WTC11 (cell line): Measurements from ENCODE around the gene STRN3. TPM values are rescaled to one million over a fixed set of nuclear protein-coding genes. Genes with fewer than 3 reads are reported as not detected.

Experiments
- ATAC-seq: fragments of 200-7000 bp; cut with Tn5 transposase; 2 replicates; pipeline ENCODE4 v1.10.0; 2021; ENCODE audit warnings: mild to moderate bottlenecking, moderate library complexity
- CTCF ChIA-PET: fragments of 300-600 bp; sonication (Branson Sonifier 250); formaldehyde crosslinking; loops from one replicate; lab custom pipeline; 2021; ENCODE audit warnings: antibody characterized with exemption; lab: Charles Lee
- POLR2A ChIA-PET: fragments of 350-600 bp; sonication (Branson Sonifier 250); formaldehyde crosslinking; loops from one replicate; lab custom pipeline; 2021; ENCODE audit warnings: antibody characterized with exemption; lab: Charles Lee
- DNase-seq: peaks from one replicate; pipeline ENCODE4 v3.0.0; 2021; ENCODE audit warnings: low spot score
- H3K27ac Mint-ChIP-seq: 2 replicates; pipeline ENCODE4 v1.8.0; 2021; ENCODE audit warnings: mixed read lengths
- H3K27me3 Mint-ChIP-seq: 2 replicates; pipeline ENCODE4 v1.8.0; 2021; ENCODE audit warnings: low read depth, mild to moderate bottlenecking, moderate library complexity, mixed read lengths
- H3K36me3 Mint-ChIP-seq: 2 replicates; pipeline ENCODE4 v1.8.0; 2021; ENCODE audit warnings: mixed read lengths
- H3K4me1 Mint-ChIP-seq: 2 replicates; pipeline ENCODE4 v1.8.0; 2022; ENCODE audit warnings: mixed read lengths
- H3K4me3 Mint-ChIP-seq: 2 replicates; pipeline ENCODE4 v1.8.0; 2021; ENCODE audit warnings: mild to moderate bottlenecking, moderate library complexity, mixed read lengths
- H3K9me3 Mint-ChIP-seq: 2 replicates; pipeline ENCODE4 v1.8.0; 2021; ENCODE audit warnings: mixed read lengths
- ATF1 ChIP-seq: sonication (generic); formaldehyde crosslinking; IDR thresholded peaks from 2 replicates; pipeline ENCODE4 v1.8.1; 2023; ENCODE audit warnings: mild to moderate bottlenecking, moderate library complexity, missing genetic modification reagents
- ATF2 ChIP-seq: sonication (generic); formaldehyde crosslinking; IDR thresholded peaks from 2 replicates; pipeline ENCODE4 v1.8.1; 2022; ENCODE audit warnings: low read depth, missing genetic modification reagents, borderline replicate concordance
- CREM ChIP-seq: sonication (generic); formaldehyde crosslinking; IDR thresholded peaks from 2 replicates; pipeline ENCODE4 v1.8.1; 2022; ENCODE audit warnings: mild to moderate bottlenecking, missing genetic modification reagents, moderate library complexity
- CTCF ChIP-seq: fragments of 200-600 bp; IDR thresholded peaks from 2 replicates; pipeline ENCODE4 v1.8.0; 2022; ENCODE audit warnings: antibody characterized with exemption
- E2F5 ChIP-seq: sonication (generic); formaldehyde crosslinking; IDR thresholded peaks from 2 replicates; pipeline ENCODE4 v1.8.1; 2022; ENCODE audit warnings: mild to moderate bottlenecking, moderate library complexity, missing genetic modification reagents
- ELF4 ChIP-seq: sonication (generic); formaldehyde crosslinking; IDR thresholded peaks from 2 replicates; pipeline ENCODE4 v1.8.1; 2022; ENCODE audit warnings: low read depth, mild to moderate bottlenecking, moderate library complexity, missing genetic modification reagents
- GABPB1 ChIP-seq: sonication (generic); formaldehyde crosslinking; IDR thresholded peaks from 2 replicates; pipeline ENCODE4 v1.8.1; 2023; ENCODE audit warnings: mild to moderate bottlenecking, missing genetic modification reagents
- JAZF1 ChIP-seq: fragments of 250-450 bp; sonication (Bioruptor Pico); IDR thresholded peaks from 2 replicates; pipeline ENCODE4 v1.9.0; 2021; ENCODE audit warnings: moderate library complexity, mild to moderate bottlenecking, inconsistent platforms
- JUN ChIP-seq: sonication (generic); formaldehyde crosslinking; IDR thresholded peaks from 2 replicates; pipeline ENCODE4 v1.8.0; 2023; ENCODE audit warnings: mild to moderate bottlenecking, missing genetic modification reagents
- KAT7 ChIP-seq: sonication (generic); formaldehyde crosslinking; IDR thresholded peaks from 2 replicates; pipeline ENCODE4 v1.8.1; 2023; ENCODE audit warnings: missing genetic modification reagents, mild to moderate bottlenecking, borderline replicate concordance
- MXD4 ChIP-seq: fragments of 250-450 bp; sonication (Bioruptor Pico); IDR thresholded peaks from 2 replicates; pipeline ENCODE4 v1.8.0; 2021; ENCODE audit warnings: mild to moderate bottlenecking, moderate library complexity, borderline replicate concordance
- NR3C1 ChIP-seq: sonication (generic); formaldehyde crosslinking; conservative IDR thresholded peaks from 2 replicates; pipeline ENCODE4 v1.8.1; 2023; ENCODE audit warnings: low read depth, mild to moderate bottlenecking, missing genetic modification reagents
- PREB ChIP-seq: sonication (generic); formaldehyde crosslinking; IDR thresholded peaks from 2 replicates; pipeline ENCODE4 v1.8.1; 2022; ENCODE audit warnings: mild to moderate bottlenecking, missing genetic modification reagents, moderate library complexity, borderline replicate concordance
- PRRX2 ChIP-seq: fragments of 250-450 bp; sonication (Bioruptor Pico); IDR thresholded peaks from 2 replicates; pipeline ENCODE4 v1.8.0; 2021; ENCODE audit warnings: mild to moderate bottlenecking
- RORB ChIP-seq: fragments of 250-450 bp; sonication (Bioruptor Pico); IDR thresholded peaks from 2 replicates; pipeline ENCODE4 v1.9.0; 2021; ENCODE audit warnings: mild to moderate bottlenecking
- SMAD4 ChIP-seq: sonication (generic); formaldehyde crosslinking; IDR thresholded peaks from 2 replicates; pipeline ENCODE4 v1.8.0; 2022; ENCODE audit warnings: mild to moderate bottlenecking, missing genetic modification reagents
- TEAD1 ChIP-seq: sonication (generic); formaldehyde crosslinking; IDR thresholded peaks from 2 replicates; pipeline ENCODE4 v1.8.0; 2022; ENCODE audit warnings: mild to moderate bottlenecking, missing genetic modification reagents
- TP53 ChIP-seq: sonication (generic); formaldehyde crosslinking; IDR thresholded peaks from 2 replicates; pipeline ENCODE4 v1.8.1; 2023; ENCODE audit warnings: mild to moderate bottlenecking, missing genetic modification reagents
- ZBTB21 ChIP-seq: sonication (generic); formaldehyde crosslinking; IDR thresholded peaks from 2 replicates; pipeline ENCODE4 v1.8.1; 2023; ENCODE audit warnings: mild to moderate bottlenecking, missing genetic modification reagents, borderline replicate concordance
- ZNF232 ChIP-seq: sonication (generic); formaldehyde crosslinking; IDR thresholded peaks from 2 replicates; pipeline ENCODE4 v1.8.0; 2022; ENCODE audit warnings: mild to moderate bottlenecking, missing genetic modification reagents
- ZNF263 ChIP-seq: sonication (generic); formaldehyde crosslinking; IDR thresholded peaks from 2 replicates; pipeline ENCODE4 v1.8.1; 2022; ENCODE audit warnings: low read depth, mild to moderate bottlenecking, moderate library complexity, missing genetic modification reagents
- ZNF396 ChIP-seq: fragments of 250-450 bp; sonication (Bioruptor Pico); IDR thresholded peaks from 2 replicates; pipeline ENCODE4 v1.8.0; 2021; ENCODE audit warnings: mild to moderate bottlenecking, moderate library complexity, borderline replicate concordance
- ZNF425 ChIP-seq: fragments of 250-450 bp; sonication (Bioruptor Pico); conservative IDR thresholded peaks from 2 replicates; pipeline ENCODE4 v1.9.0; 2021; ENCODE audit warnings: mild to moderate bottlenecking
- ZNF512 ChIP-seq: sonication (generic); formaldehyde crosslinking; IDR thresholded peaks from 2 replicates; pipeline ENCODE4 v1.8.1; 2022; ENCODE audit warnings: missing genetic modification reagents, borderline replicate concordance
- total RNA-seq: library from RNA; stranded (reverse); gene quantifications from 3 replicates; pipeline ENCODE4 v1.2.3, GENCODE V29; 2021
- TF ChIP-seq, protein P1 (sequence below): sonication (generic); formaldehyde crosslinking; IDR thresholded peaks from 2 replicates; pipeline ENCODE4 v1.8.0; 2022; ENCODE audit warnings: mild to moderate bottlenecking, missing genetic modification reagents

Gene STRN3
- total RNA-seq, 1 experiment from 2014 or later: 37.1 TPM

- TF ChIP-seq ZNF263 (CRISPR knock-in tag) (no peak), ZNF396 (CRISPR knock-in tag) (no peak), ZNF512 (CRISPR knock-in tag) (no peak), ZBTB21 (CRISPR knock-in tag) (no peak), CREM (CRISPR knock-in tag) (no peak), ATF2 (no peak), ATF1 (CRISPR knock-in tag) (no peak), CTCF (no peak), NR3C1 (CRISPR knock-in tag) (no peak)
Observed at GRCh38 chr14:30894923-30895515, 131.2 kb downstream of the STRN3 start (continued).

DNA sequence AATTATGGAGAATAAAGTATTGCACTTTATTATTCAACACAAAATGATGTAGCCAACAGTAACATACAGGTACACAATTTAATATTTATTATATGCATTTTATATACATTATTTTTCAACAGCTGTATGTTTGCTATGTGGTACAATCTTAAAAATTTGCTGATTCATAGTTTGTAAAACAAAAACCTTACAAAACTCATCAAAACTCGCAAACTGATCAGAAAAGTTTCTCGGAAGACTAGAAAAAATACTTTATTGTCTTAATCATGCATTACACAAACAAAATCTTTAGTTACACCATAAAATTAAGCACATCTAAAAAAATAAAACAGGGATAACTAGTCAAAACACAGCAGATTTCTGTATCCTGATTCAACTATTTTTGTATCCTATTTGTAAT, 132.4 kb downstream of the STRN3 start:
- ATAC-seq: no peak
- no peak for DNase-seq
- ChIA-PET CTCF (no interaction called here), POLR2A (no interaction called here)
- Mint-ChIP-seq H3K4me1 (no peaks in the 10 kb centered on the region), H3K9me3 (no peaks in the 10 kb centered on the region), H3K4me3 (no peak overlapping the region), H3K27ac (no peak overlapping the region), H3K27me3 (no peaks in the 10 kb centered on the region), H3K36me3 (peaks cover 13% of the 10 kb centered on the region)
- no peak for TF ChIP-seq GABPB1
- TF ChIP-seq ELF4: no peak
- TF ChIP-seq JUN (CRISPR knock-in tag): no peak
- TF ChIP-seq TEAD1 (CRISPR knock-in tag): no peak
- TF ChIP-seq, protein P1, sequence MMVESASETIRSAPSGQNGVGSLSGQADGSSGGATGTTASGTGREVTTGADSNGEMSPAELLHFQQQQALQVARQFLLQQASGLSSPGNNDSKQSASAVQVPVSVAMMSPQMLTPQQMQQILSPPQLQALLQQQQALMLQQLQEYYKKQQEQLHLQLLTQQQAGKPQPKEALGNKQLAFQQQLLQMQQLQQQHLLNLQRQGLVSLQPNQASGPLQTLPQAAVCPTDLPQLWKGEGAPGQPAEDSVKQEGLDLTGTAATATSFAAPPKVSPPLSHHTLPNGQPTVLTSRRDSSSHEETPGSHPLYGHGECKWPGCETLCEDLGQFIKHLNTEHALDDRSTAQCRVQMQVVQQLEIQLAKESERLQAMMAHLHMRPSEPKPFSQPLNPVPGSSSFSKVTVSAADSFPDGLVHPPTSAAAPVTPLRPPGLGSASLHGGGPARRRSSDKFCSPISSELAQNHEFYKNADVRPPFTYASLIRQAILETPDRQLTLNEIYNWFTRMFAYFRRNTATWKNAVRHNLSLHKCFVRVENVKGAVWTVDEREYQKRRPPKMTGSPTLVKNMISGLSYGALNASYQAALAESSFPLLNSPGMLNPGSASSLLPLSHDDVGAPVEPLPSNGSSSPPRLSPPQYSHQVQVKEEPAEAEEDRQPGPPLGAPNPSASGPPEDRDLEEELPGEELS: no peak
- TF ChIP-seq ZNF232 (CRISPR knock-in tag): no peak
- TF ChIP-seq E2F5 (CRISPR knock-in tag): no peak
- TF ChIP-seq TP53: no peak
- TF ChIP-seq MXD4 (CRISPR knock-in tag): no peak
- no peak for TF ChIP-seq ATF2
- TF ChIP-seq PREB (CRISPR knock-in tag): no peak
- no peak for TF ChIP-seq RORB (CRISPR knock-in tag)
- no peak for TF ChIP-seq JAZF1
- TF ChIP-seq PRRX2 (CRISPR knock-in tag): no peak
- TF ChIP-seq KAT7: no peak
- no peak for TF ChIP-seq ZNF425 (CRISPR knock-in tag)
- TF ChIP-seq SMAD4 (CRISPR knock-in tag): no peak
